Astrocyte (in vitro differentiated cells and primary cell): ENCODE measurements around the gene BORCS5. TPM values are rescaled to one million over a fixed set of nuclear protein-coding genes. Genes with fewer than 3 reads are reported as not detected.

ENCODE experiments used
- DNase-seq: peaks from one replicate; pipeline ENCODE4 v3.0.0-alpha.2; 2010; ENCODE audit warnings: low read depth
- FAIRE-seq: peaks from 2 replicates; lab custom pipeline; 2011; peaks lifted over from hg19 to GRCh38; lab: Jason Lieb, UNC
- H2AFZ ChIP-seq: 2 replicates; pipeline ENCODE4 v1.6.0; 2012; ENCODE audit warnings: low read depth, low read length, inconsistent platforms
- H3K27ac ChIP-seq: 2 replicates; pipeline ENCODE4 v1.5.1; 2011; ENCODE audit warnings: low read depth, low read length, inconsistent platforms
- H3K27me3 ChIP-seq: 2 replicates; pipeline ENCODE4 v1.6.0; 2011; ENCODE audit warnings: low read length, inconsistent platforms; ENCODE audit not compliant: insufficient read depth
- H3K36me3 ChIP-seq: 2 replicates; pipeline ENCODE4 v1.5.1; 2011; ENCODE audit warnings: low read length, inconsistent platforms; ENCODE audit not compliant: insufficient read depth
- H3K4me1 ChIP-seq: 2 replicates; pipeline ENCODE4 v1.5.1; 2011; ENCODE audit warnings: low read length, inconsistent platforms; ENCODE audit not compliant: insufficient read depth
- H3K4me2 ChIP-seq: 2 replicates; pipeline ENCODE4 v1.6.0; 2012; ENCODE audit warnings: low read length, inconsistent platforms
- H3K4me3 ChIP-seq: 2 replicates; pipeline ENCODE4 v1.5.1; 2011; ENCODE audit warnings: low read depth, mild to moderate bottlenecking, low read length, inconsistent platforms; ENCODE audit not compliant: insufficient read depth
- H3K79me2 ChIP-seq: 2 replicates; pipeline ENCODE4 v1.6.0; 2012; ENCODE audit warnings: mild to moderate bottlenecking, low read length, inconsistent platforms; ENCODE audit not compliant: insufficient read depth
- H3K9ac ChIP-seq: 2 replicates; pipeline ENCODE4 v1.6.0; 2012; ENCODE audit warnings: mild to moderate bottlenecking, low read length, inconsistent platforms
- H3K9me3 ChIP-seq: 2 replicates; pipeline ENCODE4 v1.5.1; 2012; ENCODE audit warnings: low read depth, mild to moderate bottlenecking, low read length, inconsistent platforms; ENCODE audit not compliant: insufficient read depth
- H4K20me1 ChIP-seq: 2 replicates; pipeline ENCODE4 v1.6.0; 2012; ENCODE audit warnings: low read length, inconsistent platforms; ENCODE audit not compliant: insufficient read depth
- H3K27ac Mint-ChIP-seq: one replicate; pipeline ENCODE4 v1.8.0; 2021; ENCODE audit warnings: mild to moderate bottlenecking, mixed read lengths; ENCODE audit not compliant: unreplicated experiment
- H3K27me3 Mint-ChIP-seq: one replicate; pipeline ENCODE4 v1.8.0; 2021; ENCODE audit warnings: low read depth, mixed read lengths; ENCODE audit not compliant: unreplicated experiment
- H3K36me3 Mint-ChIP-seq: one replicate; pipeline ENCODE4 v1.8.0; 2021; ENCODE audit warnings: low read depth, mixed read lengths; ENCODE audit not compliant: unreplicated experiment
- H3K4me1 Mint-ChIP-seq: one replicate; pipeline ENCODE4 v1.8.0; 2021; ENCODE audit warnings: low read depth, mixed read lengths; ENCODE audit not compliant: unreplicated experiment
- H3K4me3 Mint-ChIP-seq: one replicate; pipeline ENCODE4 v1.8.0; 2021; ENCODE audit warnings: mild to moderate bottlenecking, moderate library complexity, mixed read lengths; ENCODE audit not compliant: unreplicated experiment
- H3K9me3 Mint-ChIP-seq: one replicate; pipeline ENCODE4 v1.8.0; 2021; ENCODE audit warnings: mild to moderate bottlenecking, mixed read lengths; ENCODE audit not compliant: unreplicated experiment
- CTCF ChIP-seq: IDR thresholded peaks from 2 replicates; pipeline ENCODE4 v1.5.1; 2011; ENCODE audit warnings: low read depth, mild to moderate bottlenecking, inconsistent platforms, low read length, moderate library complexity; ENCODE audit not compliant: insufficient read depth
- EZH2 ChIP-seq: IDR thresholded peaks from 2 replicates; pipeline ENCODE4 v1.6.1; 2012; ENCODE audit warnings: mild to moderate bottlenecking, low read length, inconsistent platforms; ENCODE audit not compliant: insufficient read depth
- total RNA-seq: library from RNA; stranded (reverse); gene quantifications from 2 replicates; pipeline ENCODE4 v1.2.1, GENCODE V29; 2021

BORCS5 gene
- total RNA-seq, 1 donor from 2014 or later, result 8.1 TPM

- Mint-ChIP-seq H3K27me3 (no peaks in the 10 kb centered on the region), H3K27ac (no peak overlapping the region), H3K36me3 (no peaks in the 10 kb centered on the region), H3K9me3 (no peaks in the 10 kb centered on the region), H3K4me1 (peaks cover 14% of the 10 kb centered on the region), H3K4me3 (no peak overlapping the region)
- FAIRE-seq (no peak), DNase-seq (no peak)
- H3K4me3 ChIP-seq, result no peak overlapping the region
- H3K36me3 ChIP-seq, result no peaks in the 10 kb centered on the region
- no peaks in the 10 kb centered on the region for H3K79me2 ChIP-seq
- no peak overlapping the region for H3K27ac ChIP-seq
- H3K9me3 ChIP-seq, result no peaks in the 10 kb centered on the region
- H3K4me1 ChIP-seq, result peaks cover 20% of the 10 kb centered on the region
- no peak overlapping the region for H3K4me2 ChIP-seq
- no peaks in the 10 kb centered on the region for H3K27me3 ChIP-seq
- no peak overlapping the region for H3K9ac ChIP-seq
- no peak overlapping the region for H2AFZ ChIP-seq
- no peaks in the 10 kb centered on the region for H4K20me1 ChIP-seq
- no peak for TF ChIP-seq CTCF
- TF ChIP-seq EZH2, result no peak
Observed at GRCh38 chr12:12445165-12445881, 88.4 kb downstream of the BORCS5 start.

GRCh38 chr12:12445882-12446181 is 89.0 kb downstream of the BORCS5 start:
- Mint-ChIP-seq H3K4me3 (no peak overlapping the region), H3K27me3 (no peaks in the 10 kb centered on the region)
- no peak for DNase-seq

More at GRCh38 chr12:12445882-12446181, 89.0 kb downstream of the BORCS5 start:
- FAIRE-seq, result no peak
- Histone ChIP-seq H3K4me3 (no peak overlapping the region), H4K20me1 (no peaks in the 10 kb centered on the region), H3K9me3 (no peaks in the 10 kb centered on the region), H3K4me1 (peaks cover 20% of the 10 kb centered on the region), H3K9ac (no peak overlapping the region), H3K79me2 (no peaks in the 10 kb centered on the region), H3K36me3 (no peaks in the 10 kb centered on the region), H2AFZ (no peak overlapping the region), H3K4me2 (no peak overlapping the region), H3K27me3 (no peaks in the 10 kb centered on the region), H3K27ac (no peak overlapping the region)
- no peak overlapping the region for H3K27ac Mint-ChIP-seq
- H3K4me1 Mint-ChIP-seq, result peaks cover 14% of the 10 kb centered on the region
- H3K9me3 Mint-ChIP-seq, result no peaks in the 10 kb centered on the region
- TF ChIP-seq EZH2, result no peak
- no peak for TF ChIP-seq CTCF
- no peaks in the 10 kb centered on the region for H3K36me3 Mint-ChIP-seq
